ENCODE results near the gene B3GALT5.

B3GALT5 gene

GRCh38 chr21:39604951-39605350, 7.8 kb upstream of the B3GALT5 start:
- DNase-seq (ENCODE audit: low spot score): no peak

- no peak for DNase-seq (ENCODE audit: low spot score)
These were observed 2.0 kb upstream of the B3GALT5 start for GRCh38 chr21:39610703-39611102.

- DNase-seq (ENCODE audit: low spot score): no peak
These were observed 1.1 kb upstream of the B3GALT5 start for GRCh38 chr21:39611551-39612190.

GRCh38 chr21:39613041-39613934, 548 bp downstream of the B3GALT5 start:
- DNase-seq (ENCODE audit: low spot score): no peak

GRCh38 chr21:39616211-39616772, 3.6 kb downstream of the B3GALT5 start:
- DNase-seq (ENCODE audit: low spot score): no peak

- no peak for DNase-seq (ENCODE audit: low spot score)
These were observed 8.1 kb downstream of the B3GALT5 start for GRCh38 chr21:39620856-39621255.

GRCh38 chr21:39625211-39625895, 12.6 kb downstream of the B3GALT5 start:
- no peak for DNase-seq (ENCODE audit: low spot score)

- no peak for DNase-seq (ENCODE audit: low spot score)
These were observed 15.6 kb downstream of the B3GALT5 start for GRCh38 chr21:39628385-39628784.

- no peak for DNase-seq (ENCODE audit: low spot score)
These were observed 17.5 kb downstream of the B3GALT5 start for GRCh38 chr21:39630191-39630591.

- no peak for DNase-seq (ENCODE audit: low spot score)
These were observed 18.1 kb downstream of the B3GALT5 start for GRCh38 chr21:39630827-39631226.

GRCh38 chr21:39631842-39632562, 19.3 kb downstream of the B3GALT5 start:
- DNase-seq (ENCODE audit: low spot score): no peak

- no peak for DNase-seq (ENCODE audit: low spot score)
These were observed 20.2 kb downstream of the B3GALT5 start for GRCh38 chr21:39632796-39633442.

GRCh38 chr21:39633770-39634181, 21.0 kb downstream of the B3GALT5 start:
- peak; percentile 83 for DNase-seq (ENCODE audit: low spot score)

- DNase-seq (ENCODE audit: low spot score): no peak
These were observed 21.8 kb downstream of the B3GALT5 start for GRCh38 chr21:39634507-39634906.

- no peak for DNase-seq (ENCODE audit: low spot score)
These were observed 24.6 kb downstream of the B3GALT5 start for GRCh38 chr21:39637197-39637970.

GRCh38 chr21:39637971-39638240, 25.2 kb downstream of the B3GALT5 start:
- no peak for DNase-seq (ENCODE audit: low spot score)

GRCh38 chr21:39638281-39638680, 25.5 kb downstream of the B3GALT5 start:
- DNase-seq (ENCODE audit: low spot score): no peak

- no peak for DNase-seq (ENCODE audit: low spot score)
These were observed 28.0 kb downstream of the B3GALT5 start for GRCh38 chr21:39640754-39641153.

- DNase-seq (ENCODE audit: low spot score): no peak
These were observed 29.2 kb downstream of the B3GALT5 start for GRCh38 chr21:39641827-39642450.

GRCh38 chr21:39644062-39644560, 31.4 kb downstream of the B3GALT5 start:
- no peak for DNase-seq (ENCODE audit: low spot score)
